H9 (cell line): ENCODE data around the gene GSTT2. TPM values are rescaled to one million over a fixed set of nuclear protein-coding genes. Genes with fewer than 3 reads are reported as not detected.

ENCODE experiments used
- DNase-seq: peaks from one replicate; pipeline ENCODE4 v3.0.0-alpha.2; 2017
- H2AFZ ChIP-seq: one replicate; pipeline ENCODE4 v1.6.1; 2013; ENCODE audit warnings: mild to moderate bottlenecking, low read length, control low read depth, moderate library complexity
- H2AK5ac ChIP-seq: 2 replicates; pipeline ENCODE4 v1.6.1; 2013; ENCODE audit warnings: low read length, control low read depth, mixed read lengths; ENCODE audit not compliant: insufficient read length
- H2BK120ac ChIP-seq: one replicate; pipeline ENCODE4 v1.6.1; 2013; ENCODE audit warnings: low read depth, mild to moderate bottlenecking, low read length, control low read depth, inconsistent platforms; ENCODE audit not compliant: poor library complexity, severe bottlenecking
- H2BK12ac ChIP-seq: 2 replicates; pipeline ENCODE4 v1.6.1; 2013; ENCODE audit warnings: low read length, control low read depth, mixed read lengths, low read depth; ENCODE audit not compliant: insufficient read length
- H2BK15ac ChIP-seq: 2 replicates; pipeline ENCODE4 v1.6.1; 2013; ENCODE audit warnings: low read depth, low read length, control low read depth
- H2BK20ac ChIP-seq: one replicate; pipeline ENCODE4 v1.6.1; 2013; ENCODE audit warnings: low read depth, mild to moderate bottlenecking, low read length, control low read depth, inconsistent platforms; ENCODE audit not compliant: poor library complexity, severe bottlenecking
- H2BK5ac ChIP-seq: 2 replicates; pipeline ENCODE4 v1.6.1; 2013; ENCODE audit warnings: low read length, control low read depth, mixed read lengths; ENCODE audit not compliant: insufficient read length
- H3K14ac ChIP-seq: 2 replicates; pipeline ENCODE4 v1.6.1; 2013; ENCODE audit warnings: low read length, control low read depth; ENCODE audit not compliant: insufficient read depth
- H3K18ac ChIP-seq: 2 replicates; pipeline ENCODE4 v1.6.1; 2013; ENCODE audit warnings: low read depth, mild to moderate bottlenecking, mixed read lengths, low read length, control low read depth; ENCODE audit not compliant: insufficient read length
- H3K23ac ChIP-seq: 2 replicates; pipeline ENCODE4 v1.6.1; 2013; ENCODE audit warnings: low read length, control low read depth, mixed read lengths, low read depth; ENCODE audit not compliant: insufficient read length
- H3K23me2 ChIP-seq: 2 replicates; pipeline ENCODE4 v1.6.1; 2013; ENCODE audit warnings: low read depth, mild to moderate bottlenecking, mixed read lengths, low read length, control low read depth; ENCODE audit not compliant: insufficient read length, poor library complexity, severe bottlenecking
- H3K27ac ChIP-seq: 2 replicates; pipeline ENCODE4 v1.5.1; 2013; ENCODE audit warnings: low read length, control low read depth, mixed read lengths, low read depth; ENCODE audit not compliant: insufficient read length
- H3K27me3 ChIP-seq: 2 replicates; pipeline ENCODE4 v1.6.1; 2013; ENCODE audit warnings: low read length, control low read depth, inconsistent platforms; ENCODE audit not compliant: insufficient read depth
- H3K4ac ChIP-seq: 2 replicates; pipeline ENCODE4 v1.6.1; 2013; ENCODE audit warnings: low read depth, mild to moderate bottlenecking, control low read depth, inconsistent platforms, low read length, moderate library complexity
- H3K4me1 ChIP-seq: 2 replicates; pipeline ENCODE4 v1.6.1; 2013; ENCODE audit warnings: low read length, control low read depth, inconsistent platforms; ENCODE audit not compliant: insufficient read depth
- H3K4me2 ChIP-seq: 2 replicates; pipeline ENCODE4 v1.6.1; 2013; ENCODE audit warnings: low read length, control low read depth, mixed read lengths; ENCODE audit not compliant: insufficient read length, insufficient read depth
- H3K56ac ChIP-seq: 2 replicates; pipeline ENCODE4 v1.6.1; 2013; ENCODE audit warnings: low read depth, mild to moderate bottlenecking, mixed read lengths, low read length, control low read depth; ENCODE audit not compliant: insufficient read length
- H3K79me1 ChIP-seq: 2 replicates; pipeline ENCODE4 v1.6.1; 2013; ENCODE audit warnings: low read depth, mild to moderate bottlenecking, moderate library complexity, low read length, control low read depth, inconsistent platforms; ENCODE audit not compliant: insufficient read depth, poor library complexity, severe bottlenecking
- H3K79me2 ChIP-seq: 2 replicates; pipeline ENCODE4 v1.6.1; 2013; ENCODE audit warnings: low read length, control low read depth, inconsistent platforms; ENCODE audit not compliant: insufficient read depth
- H3K9ac ChIP-seq: 2 replicates; pipeline ENCODE4 v1.6.1; 2013; ENCODE audit warnings: low read length, control low read depth, mixed read lengths; ENCODE audit not compliant: insufficient read length; ENCODE audit errors: extremely low read depth
- H3K9me3 ChIP-seq: one replicate; pipeline ENCODE4 v1.6.1; 2013; ENCODE audit warnings: low read depth, low read length, inconsistent platforms; ENCODE audit not compliant: control insufficient read depth
- H3T11ph ChIP-seq: one replicate; pipeline ENCODE4 v1.6.1; 2013; ENCODE audit warnings: mild to moderate bottlenecking, low read length, control low read depth, inconsistent platforms
- H4K20me1 ChIP-seq: one replicate; pipeline ENCODE4 v1.6.1; 2013; ENCODE audit not compliant: control insufficient read depth, insufficient read length, insufficient read depth
- H4K5ac ChIP-seq: 2 replicates; pipeline ENCODE4 v1.6.1; 2013; ENCODE audit warnings: low read depth, mild to moderate bottlenecking, mixed read lengths, low read length, control low read depth; ENCODE audit not compliant: insufficient read length
- H4K8ac ChIP-seq: replicated peaks from 2 replicates; pipeline ENCODE4 v1.6.1; 2013; ENCODE audit warnings: low read length, control low read depth, mixed read lengths, low read depth; ENCODE audit not compliant: insufficient read length
- H4K91ac ChIP-seq: 2 replicates; pipeline ENCODE4 v1.6.1; 2013; ENCODE audit warnings: low read depth, mild to moderate bottlenecking, moderate library complexity, mixed read lengths, low read length, control low read depth; ENCODE audit not compliant: insufficient read length
- H3K27ac Mint-ChIP-seq, 3 experiments: 2 replicates in 2 of 3; 3 replicates in 1 of 3; pipeline ENCODE4 v1.8.0; 2020 to 2021; ENCODE audit warnings: mixed read lengths in 3 of 3, mild to moderate bottlenecking in 1 of 3, moderate library complexity in 1 of 3
- H3K27me3 Mint-ChIP-seq: 2 replicates; pipeline ENCODE4 v1.8.0; 2021; ENCODE audit warnings: low read depth, mild to moderate bottlenecking, moderate library complexity, mixed read lengths
- H3K36me3 Mint-ChIP-seq, 3 experiments: 2 replicates in 2 of 3; 3 replicates in 1 of 3; pipeline ENCODE4 v1.8.0; 2020 to 2021; ENCODE audit warnings: low read depth in 3 of 3, mixed read lengths in 3 of 3; ENCODE audit not compliant: insufficient read depth in 1 of 3
- H3K4me1 Mint-ChIP-seq, 2 experiments: 2 replicates each; pipeline ENCODE4 v1.8.0; 2020; ENCODE audit warnings: mixed read lengths in 2 of 2
- H3K4me3 Mint-ChIP-seq, 2 experiments: 2 replicates in 1 of 2; 3 replicates in 1 of 2; pipeline ENCODE4 v1.8.0; 2020 to 2021; ENCODE audit warnings: mild to moderate bottlenecking in 2 of 2, mixed read lengths in 2 of 2, moderate library complexity in 1 of 2
- H3K9me3 Mint-ChIP-seq, 2 experiments: 2 replicates in 1 of 2; 3 replicates in 1 of 2; pipeline ENCODE4 v1.8.0; 2020; ENCODE audit warnings: mild to moderate bottlenecking in 2 of 2, mixed read lengths in 2 of 2, moderate library complexity in 1 of 2
- CTCF ChIP-seq: fragments of 200-600 bp; sonication (generic); conservative IDR thresholded peaks from 3 replicates; pipeline ENCODE4 v1.8.0; 2021; ENCODE audit warnings: antibody characterized with exemption, mild to moderate bottlenecking
- WGBS: extraction: QIAGEN DNeasy Blood & Tissue Kit; methylation state at CpG from one replicate; pipeline ENCODE4 v1.1.7; 2013; ENCODE audit warnings: missing lambda C conversion rate, low lambda C conversion rate, mixed read lengths; ENCODE audit not compliant: insufficient read length; ENCODE audit errors: extremely low coverage; 5-methylcytosine and 5-hydroxymethylcytosine counted together
- total RNA-seq: library from RNA; stranded (reverse); gene quantifications from 2 replicates; pipeline ENCODE4 v1.2.1, GENCODE V29; 2021

Gene GSTT2
- total RNA-seq, 1 experiment from 2014 or later, result 0.22 TPM

DNA sequence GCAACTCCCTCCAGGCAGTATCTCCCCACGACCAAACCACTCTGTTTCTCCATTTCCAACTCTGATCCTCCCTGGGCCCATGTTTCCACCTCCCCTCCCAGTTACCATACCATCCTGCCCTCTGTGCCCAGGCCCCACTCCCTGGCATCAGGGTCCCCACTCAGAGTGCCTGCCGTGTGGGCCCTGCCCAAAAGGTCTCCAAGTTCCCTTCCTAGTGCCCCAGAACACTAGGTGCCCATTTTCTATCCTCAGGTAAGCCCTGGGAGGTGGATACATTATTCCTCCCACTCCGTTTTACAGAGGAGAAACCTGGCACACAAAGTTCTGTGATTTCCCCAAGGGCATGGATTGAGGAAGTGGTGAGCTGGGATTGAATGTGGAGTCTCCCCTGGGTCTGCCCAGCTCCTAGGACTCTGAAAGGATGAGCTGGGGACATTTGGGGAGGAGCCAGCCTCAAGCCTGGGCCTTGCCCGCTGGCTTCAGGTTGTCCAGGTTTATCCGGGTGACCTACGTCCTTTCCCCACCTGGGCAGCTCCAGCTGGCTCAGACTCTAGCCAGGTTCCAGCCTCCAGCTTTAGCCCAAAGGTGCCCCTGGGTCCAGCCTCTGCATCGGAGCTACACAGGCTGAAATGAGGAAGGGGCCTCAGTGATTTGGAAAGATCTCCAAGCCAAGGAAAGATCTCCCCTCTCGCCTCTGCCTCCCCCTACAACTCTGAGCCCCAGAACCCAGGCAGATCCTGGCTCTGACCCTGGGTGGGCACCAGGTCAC lies 27.5 kb downstream of the GSTT2 start:
- Histone ChIP-seq H3K27ac (no peak overlapping the region), H2AFZ (no peak overlapping the region), H3K79me1 (no peaks in the 10 kb centered on the region), H3T11ph (no peak overlapping the region), H3K23me2 (peaks cover 5% of the 10 kb centered on the region), H3K27me3 (no peaks in the 10 kb centered on the region; the same call in 1 of the 2 replicates), H2BK15ac (no peak overlapping the region), H3K56ac (no peak overlapping the region), H2BK5ac (no peak overlapping the region), H2BK120ac (no peak overlapping the region), H3K4me2 (no peak overlapping the region), H4K91ac (no peak overlapping the region), H2AK5ac (no peak overlapping the region), H3K14ac (no peak overlapping the region), H4K5ac (no peak overlapping the region), H3K4ac (no peak overlapping the region), H3K9ac (no peak overlapping the region), H3K18ac (no peak overlapping the region), H3K9me3 (no peaks in the 10 kb centered on the region), H2BK12ac (no peak overlapping the region), H4K20me1 (peaks cover 2% of the 10 kb centered on the region), H3K4me1 (no peaks in the 10 kb centered on the region; the same call in 1 of the 2 replicates), H3K23ac (no peak overlapping the region), H2BK20ac (no peak overlapping the region), H3K79me2 (peaks cover 2% of the 10 kb centered on the region; the same call in 1 of the 2 replicates), H4K8ac (no peak overlapping the region)
- H3K36me3 Mint-ChIP-seq, result no peaks in the 10 kb centered on the region; a peak in 1 of 7 replicates
- H3K4me1 Mint-ChIP-seq, result peaks cover 5 to 17% of the 10 kb centered on the region in 2 experiments
- no peak overlapping the region; a peak in 1 of 7 replicates for H3K27ac Mint-ChIP-seq
- no CpG with 5 or more reads among the region's 8 CpGs for WGBS
- DNase-seq, result no peak
- TF ChIP-seq CTCF, result no peak
- H3K27me3 Mint-ChIP-seq, result peaks cover 6% of the 10 kb centered on the region
- no peak overlapping the region for H3K4me3 Mint-ChIP-seq
- peaks cover 0 to 4% of the 10 kb centered on the region in 2 experiments; a peak in 2 of 5 replicates for H3K9me3 Mint-ChIP-seq
